Common myeloid progenitor, CD34-positive (primary cell): ENCODE measurements around the gene PPP1R13B.

Experiments
- CTCF ChIA-PET: fragments of 350-600 bp; sonication (Branson Sonifier 250); formaldehyde crosslinking; loops from one replicate; lab custom pipeline; 2021; ENCODE audit warnings: antibody characterized with exemption; lab: Charles Lee
- POLR2A ChIA-PET: fragments of 350-600 bp; sonication (Branson Sonifier 250); formaldehyde crosslinking; loops from one replicate; lab custom pipeline; 2021; ENCODE audit warnings: antibody characterized with exemption; lab: Charles Lee
- DNase-seq, 3 donors: peaks; one replicate each; pipeline versions ENCODE4 v3.0.0 to v3.0.0-alpha.2; 2013
- H3K27ac ChIP-seq, 2 experiments: 1 replicate in 1 of 2; 2 replicates in 1 of 2; pipeline ENCODE4 v1.7.0; 2013; ENCODE audit warnings: inconsistent platforms in 2 of 2, low read length in 2 of 2, mild to moderate bottlenecking in 2 of 2, low read depth in 1 of 2, moderate library complexity in 1 of 2; ENCODE audit not compliant: severe bottlenecking in 2 of 2, insufficient read depth in 1 of 2, poor library complexity in 1 of 2
- H3K27me3 ChIP-seq, 5 experiments: replicated peaks in 2 of 5; 1 replicate in 3 of 5; 2 replicates in 2 of 5; pipeline versions ENCODE4 v1.6.1 to v1.7.0; 2013; ENCODE audit warnings: low read length in 4 of 5, mild to moderate bottlenecking in 2 of 5, moderate library complexity in 2 of 5, inconsistent platforms in 1 of 5; ENCODE audit not compliant: insufficient read depth in 5 of 5, control insufficient read depth in 4 of 5
- H3K36me3 ChIP-seq, 4 experiments: 1 replicate in 2 of 4; 2 replicates in 2 of 4; pipeline versions ENCODE4 v1.6.1 to v1.7.0; 2013; ENCODE audit warnings: low read length in 3 of 4, control low read depth in 1 of 4, mild to moderate bottlenecking in 1 of 4; ENCODE audit not compliant: control insufficient read depth in 4 of 4, insufficient read depth in 4 of 4
- H3K4me1 ChIP-seq, 4 experiments: 1 replicate in 3 of 4; 2 replicates in 1 of 4; pipeline versions ENCODE4 v1.6.1 to v1.7.1; 2013; ENCODE audit warnings: low read length in 3 of 4, mild to moderate bottlenecking in 3 of 4, control low read depth in 1 of 4, inconsistent platforms in 1 of 4, moderate library complexity in 1 of 4; ENCODE audit not compliant: control insufficient read depth in 4 of 4, insufficient read depth in 4 of 4; ENCODE audit errors: control extremely low read depth in 1 of 4
- H3K4me3 ChIP-seq, 7 experiments: 1 replicate in 4 of 7; 2 replicates in 3 of 7; pipeline versions ENCODE4 v1.5.1 to v1.7.0; 2013; ENCODE audit warnings: mild to moderate bottlenecking in 7 of 7, low read length in 6 of 7, moderate library complexity in 6 of 7, inconsistent platforms in 2 of 7, low read depth in 2 of 7, control low read depth in 1 of 7; ENCODE audit not compliant: insufficient read depth in 4 of 7, control insufficient read depth in 1 of 7; ENCODE audit errors: extremely low read depth in 1 of 7
- H3K9me3 ChIP-seq, 5 experiments: 1 replicate in 4 of 5; 2 replicates in 1 of 5; pipeline versions ENCODE4 v1.6.1 to v1.7.1; 2013; ENCODE audit warnings: low read length in 4 of 5, mild to moderate bottlenecking in 2 of 5, inconsistent platforms in 1 of 5, low read depth in 1 of 5, moderate library complexity in 1 of 5; ENCODE audit not compliant: control insufficient read depth in 4 of 5, insufficient read depth in 2 of 5; ENCODE audit errors: control extremely low read depth in 1 of 5
- WGBS: methylation state at CpG from one replicate; pipeline ENCODE4 v1.1.5; 2013; ENCODE audit not compliant: insufficient coverage; 5-methylcytosine and 5-hydroxymethylcytosine counted together

Gene PPP1R13B

DNA sequence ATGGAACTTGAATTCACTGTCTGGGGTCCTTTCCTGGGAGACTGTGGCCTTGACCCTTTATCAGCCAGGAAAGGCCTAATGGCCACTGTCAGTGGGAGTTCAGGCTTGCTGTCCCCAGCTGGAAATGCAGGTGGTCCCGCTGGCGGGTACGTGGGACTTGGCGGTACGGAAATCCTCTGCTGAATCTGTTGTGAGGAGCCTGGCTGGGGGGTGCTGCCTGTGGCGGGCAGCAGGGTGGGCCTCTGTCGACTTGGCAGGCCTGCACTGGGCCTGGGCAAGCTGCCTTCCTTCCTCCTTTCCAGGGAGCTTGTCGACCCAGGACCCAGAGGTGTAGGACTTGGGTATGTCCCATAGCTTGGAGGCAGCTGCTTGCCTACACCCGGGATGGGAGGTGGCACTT is 105.5 kb downstream of the PPP1R13B start:
- no peaks in the 10 kb centered on the region for H3K9me3 ChIP-seq
- CTCF ChIA-PET = interaction anchor here (0.6 to 1.8 kb wide), 2 partner anchors 8 to 266 kb away, joined by 3 to 9 read pairs; no protein-coding TSS in a partner anchor
- no peak for DNase-seq
- 91% methylated on average over 7 of the region's 9 CpGs for WGBS
- no peak overlapping the region for H3K27ac ChIP-seq
- no peak overlapping the region for H3K4me3 ChIP-seq
- H3K27me3 ChIP-seq = no peaks in the 10 kb centered on the region
- H3K36me3 ChIP-seq = peaks cover 0 to 8% (median 0%) of the 10 kb centered on the region in 4 experiments
- POLR2A ChIA-PET = no interaction called here
- peaks cover 0 to 5% (median 1%) of the 10 kb centered on the region in 4 experiments for H3K4me1 ChIP-seq

DNA sequence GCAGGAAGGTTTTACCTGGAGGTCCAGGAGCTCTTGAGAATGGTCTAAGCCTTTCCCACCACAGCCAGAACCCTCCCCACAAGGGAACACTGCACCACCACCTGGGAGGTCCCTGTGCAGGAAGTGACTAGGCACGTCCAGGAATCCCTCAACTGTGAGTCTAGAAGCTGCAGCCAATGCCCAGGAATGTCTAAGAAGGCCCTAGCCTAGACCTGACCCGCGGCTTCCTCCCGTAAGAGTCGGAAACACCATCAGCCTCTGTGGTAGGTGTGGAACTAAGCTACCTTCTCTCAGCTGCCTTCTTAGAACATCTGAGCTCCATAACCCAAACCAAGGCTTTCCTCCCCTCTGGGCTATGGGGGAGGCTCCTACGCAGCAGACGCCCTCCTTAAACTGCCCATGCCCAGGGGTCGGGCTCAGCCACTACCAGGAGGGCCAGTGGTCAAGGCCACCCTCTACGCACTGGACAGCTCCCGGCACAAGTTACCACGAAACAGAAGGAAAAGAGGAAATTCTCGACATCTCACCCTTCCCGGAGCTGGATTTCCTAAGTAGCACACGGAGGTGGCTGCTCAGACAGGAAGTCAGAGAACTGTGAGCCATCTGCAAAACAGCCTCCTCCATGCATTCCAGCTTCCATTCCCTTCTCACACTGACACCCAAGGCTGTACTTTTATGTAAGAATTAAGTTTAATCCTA is 106.2 kb downstream of the PPP1R13B start:
- ChIA-PET POLR2A (interaction anchor here (0.5 kb wide), 1 partner anchor 29 kb away, joined by 3 read pairs; no protein-coding TSS in a partner anchor), CTCF (interaction anchor here (0.6 to 1.8 kb wide), 3 partner anchors 8 to 267 kb away, joined by 3 to 9 read pairs (median 4); no protein-coding TSS in a partner anchor)
- no peaks in the 10 kb centered on the region for H3K9me3 ChIP-seq
- H3K36me3 ChIP-seq = peaks cover 0 to 8% (median 0%) of the 10 kb centered on the region in 4 experiments
- no peak for DNase-seq
- peaks cover 0 to 5% (median 1%) of the 10 kb centered on the region in 4 experiments for H3K4me1 ChIP-seq
- WGBS = 70% methylated on average over 10 of the region's 14 CpGs
- no peak overlapping the region for H3K27ac ChIP-seq
- no peak overlapping the region for H3K4me3 ChIP-seq
- H3K27me3 ChIP-seq = no peaks in the 10 kb centered on the region

DNA sequence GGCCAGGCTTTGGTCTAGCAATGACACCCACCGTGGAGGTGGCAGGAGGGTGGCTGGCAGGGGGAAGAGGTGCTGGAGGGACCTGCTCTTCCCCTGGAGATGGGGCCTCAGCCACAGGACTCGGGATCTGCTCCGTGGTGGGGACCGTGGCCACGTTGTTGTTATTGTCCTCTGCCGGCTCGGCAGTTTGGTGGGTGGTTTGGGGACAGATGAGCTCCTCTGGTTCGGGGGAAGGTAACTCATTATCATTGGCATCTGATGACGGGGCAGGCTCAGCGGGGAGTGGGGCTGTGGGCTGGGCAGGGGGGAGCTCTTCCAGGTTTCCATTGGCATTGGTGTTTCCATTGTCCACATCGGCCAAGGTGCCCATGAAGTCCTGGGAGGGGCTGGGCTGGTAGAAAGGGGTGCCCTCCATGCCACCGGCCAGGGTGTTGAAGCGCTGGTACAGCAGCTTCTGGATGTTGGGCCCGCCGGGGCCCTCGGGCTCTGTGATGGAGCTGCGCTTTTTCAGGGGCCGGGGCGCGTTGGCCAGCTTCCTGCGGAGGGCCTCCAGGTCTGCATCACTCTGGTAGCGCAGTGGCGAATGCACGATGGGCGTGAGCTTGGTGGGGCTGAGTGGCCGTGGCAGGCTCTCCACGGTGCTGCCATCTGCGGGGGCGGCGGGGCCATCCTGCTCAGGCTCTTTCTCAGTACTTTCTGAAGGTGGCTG is 107.4 kb downstream of the PPP1R13B start:
- DNase-seq = no peak
- CTCF ChIA-PET = interaction anchor here (1.2 kb wide), 1 partner anchor 12 kb away, joined by 3 read pairs; no protein-coding TSS in a partner anchor
- no peaks in the 10 kb centered on the region for H3K9me3 ChIP-seq
- 96% methylated on average over 25 of the region's 30 CpGs for WGBS
- no peaks in the 10 kb centered on the region for H3K27me3 ChIP-seq
- no peak overlapping the region for H3K27ac ChIP-seq
- POLR2A ChIA-PET = no interaction called here
- H3K4me3 ChIP-seq = no peak overlapping the region
- peaks cover 0 to 12% (median under 1%) of the 10 kb centered on the region in 4 experiments for H3K36me3 ChIP-seq
- peaks cover 0 to 7% (median 1%) of the 10 kb centered on the region in 4 experiments for H3K4me1 ChIP-seq

DNA sequence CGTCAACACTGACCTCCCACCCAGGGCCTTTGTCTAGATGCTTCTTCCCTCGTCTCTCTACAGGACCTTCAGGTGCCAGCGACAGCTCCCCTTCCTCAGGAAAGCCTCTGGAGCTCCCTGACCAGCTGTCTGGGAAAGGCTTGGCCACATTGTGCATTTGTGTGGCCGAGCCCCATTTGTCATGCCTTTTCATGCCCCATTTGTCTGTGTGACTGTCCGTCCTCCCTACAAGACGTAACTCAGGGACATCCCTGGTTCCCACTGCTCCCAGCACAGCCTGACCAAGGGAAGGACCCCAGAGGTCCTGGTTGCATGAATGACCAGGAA is 107.9 kb downstream of the PPP1R13B start:
- H3K36me3 ChIP-seq = peaks cover 0 to 14% (median 3%) of the 10 kb centered on the region in 4 experiments
- 96% methylated on average over 6 of the region's 6 CpGs for WGBS
- CTCF ChIA-PET = interaction anchor here (1.2 kb wide), 1 partner anchor 12 kb away, joined by 3 read pairs; no protein-coding TSS in a partner anchor
- H3K9me3 ChIP-seq = no peaks in the 10 kb centered on the region
- POLR2A ChIA-PET = no interaction called here
- H3K4me1 ChIP-seq = peaks cover 0 to 7% (median 1%) of the 10 kb centered on the region in 4 experiments
- no peak overlapping the region for H3K27ac ChIP-seq
- no peak overlapping the region for H3K4me3 ChIP-seq
- no peaks in the 10 kb centered on the region for H3K27me3 ChIP-seq
- DNase-seq = no peak

DNA sequence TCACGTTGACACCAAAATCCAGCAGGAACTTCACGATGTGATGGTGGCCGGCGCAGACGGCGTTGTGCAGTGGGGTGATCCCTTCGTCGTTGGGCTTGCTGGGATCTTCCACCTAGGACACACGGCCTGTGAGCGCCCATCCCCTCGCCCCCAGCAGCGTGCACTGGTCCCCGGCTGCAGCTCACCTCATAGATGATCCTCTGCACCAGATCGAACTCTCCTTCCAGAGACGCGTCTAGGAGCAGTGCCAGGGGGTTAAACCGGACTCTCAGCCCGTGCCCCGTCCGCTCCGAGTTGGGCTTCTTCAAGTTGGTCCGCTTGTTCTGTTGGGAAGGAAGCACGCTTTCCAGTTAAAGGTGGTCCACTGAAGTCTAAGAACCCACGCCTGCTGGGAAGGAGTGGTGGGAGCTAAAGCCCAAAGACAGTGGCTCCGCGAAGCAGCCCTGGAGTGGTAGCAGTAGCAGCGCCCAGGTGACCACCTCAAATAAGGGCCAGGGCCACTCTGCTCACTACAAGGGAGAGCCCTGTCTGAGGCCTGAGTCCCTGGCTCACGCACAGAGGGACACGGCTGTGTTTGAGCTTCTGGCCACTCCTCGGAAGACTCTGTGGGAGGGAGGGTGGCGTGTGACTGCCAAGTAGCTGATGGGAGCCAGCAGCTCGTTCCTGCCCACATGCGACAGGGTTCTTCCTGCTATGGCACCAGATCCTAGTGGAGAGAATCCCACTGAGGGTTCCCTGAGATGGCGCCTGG is 108.5 kb downstream of the PPP1R13B start:
- WGBS = 95% methylated on average over 33 of the region's 34 CpGs
- POLR2A ChIA-PET = no interaction called here
- no peak overlapping the region for H3K4me3 ChIP-seq
- no peaks in the 10 kb centered on the region for H3K9me3 ChIP-seq
- H3K27ac ChIP-seq = no peak overlapping the region
- CTCF ChIA-PET = interaction anchor here (1.2 kb wide), 1 partner anchor 13 kb away, joined by 3 read pairs; no protein-coding TSS in a partner anchor
- H3K4me1 ChIP-seq = peaks cover 0 to 7% (median 1%) of the 10 kb centered on the region in 4 experiments
- no peak for DNase-seq
- H3K36me3 ChIP-seq = peaks cover 0 to 19% (median 6%) of the 10 kb centered on the region in 4 experiments
- H3K27me3 ChIP-seq = no peaks in the 10 kb centered on the region

DNA sequence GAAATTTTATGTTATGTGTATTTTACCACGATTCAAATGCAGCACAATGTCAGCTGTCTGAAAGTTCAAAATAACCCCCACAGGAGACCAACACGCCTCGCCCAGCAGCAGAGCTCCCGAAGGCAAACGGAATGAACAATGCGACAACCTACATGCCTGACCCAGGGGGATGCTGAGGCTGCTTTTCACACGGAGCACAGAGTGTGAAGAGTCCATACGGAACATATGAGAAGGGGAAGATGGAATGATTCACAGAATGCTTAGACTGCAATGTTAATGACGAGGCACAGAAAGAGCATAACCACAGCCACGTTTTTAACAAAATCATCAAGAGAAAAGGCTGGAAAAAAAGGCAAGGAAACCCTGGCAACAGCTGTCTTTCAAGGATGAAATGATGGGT is 109.2 kb downstream of the PPP1R13B start:
- Histone ChIP-seq H3K27ac (no peak overlapping the region), H3K27me3 (no peaks in the 10 kb centered on the region), H3K4me1 (peaks cover 0 to 7% (median 1%) of the 10 kb centered on the region in 4 experiments), H3K36me3 (peaks cover 0 to 26% (median 9%) of the 10 kb centered on the region in 4 experiments), H3K9me3 (no peaks in the 10 kb centered on the region), H3K4me3 (no peak overlapping the region)
- no peak for DNase-seq
- ChIA-PET POLR2A (no interaction called here), CTCF (no interaction called here)
- WGBS = 97% methylated on average over 4 of the region's 10 CpGs
